NCI-H1417 (cell line): ENCODE measurements around the gene CREB5.
"Not testable (repeated sequence)": the region's sequence is repeated elsewhere in the genome, so short reads cannot be mapped to it uniquely, and the experiment has no call there.

Experiments used
- DNase-seq, 3 experiments: peaks; one replicate each; lab custom pipeline; 2025; lab: John Stamatoyannopoulos, UW

The CREB5 gene

DNA sequence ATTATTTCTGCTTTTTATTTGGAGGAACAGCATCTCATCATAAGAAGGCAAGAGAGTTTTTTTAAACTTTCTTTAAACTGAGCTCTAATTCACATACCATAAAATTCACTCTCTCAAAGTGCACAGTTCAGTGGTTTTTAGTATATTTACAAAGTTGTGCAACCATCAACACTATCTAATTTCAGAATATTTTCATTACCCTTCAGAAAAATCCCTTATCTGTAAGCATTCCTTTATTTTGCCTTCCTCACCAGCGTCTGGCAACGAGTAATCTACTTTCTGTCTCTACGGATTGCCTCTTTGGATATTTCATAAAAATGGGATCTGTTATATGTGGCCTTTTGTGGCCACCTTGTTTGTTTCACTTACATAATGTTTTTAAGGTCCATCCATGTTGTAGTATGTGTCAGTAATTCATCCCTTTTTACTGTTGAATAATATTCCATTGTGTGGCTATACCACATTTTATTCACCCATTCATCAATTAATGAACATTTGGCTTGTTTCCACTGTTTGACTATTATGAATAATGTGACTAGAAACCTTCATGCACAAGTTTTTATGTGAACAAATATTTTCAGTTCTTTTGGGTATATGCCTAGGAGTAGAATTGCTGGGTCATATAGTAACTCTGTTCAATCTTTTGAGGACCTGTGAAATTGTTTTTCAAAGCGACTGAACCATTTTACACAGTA, 364.3 kb downstream of the CREB5 start:
- DNase-seq: peak in 1 of 3 experiments; percentile 30

DNA sequence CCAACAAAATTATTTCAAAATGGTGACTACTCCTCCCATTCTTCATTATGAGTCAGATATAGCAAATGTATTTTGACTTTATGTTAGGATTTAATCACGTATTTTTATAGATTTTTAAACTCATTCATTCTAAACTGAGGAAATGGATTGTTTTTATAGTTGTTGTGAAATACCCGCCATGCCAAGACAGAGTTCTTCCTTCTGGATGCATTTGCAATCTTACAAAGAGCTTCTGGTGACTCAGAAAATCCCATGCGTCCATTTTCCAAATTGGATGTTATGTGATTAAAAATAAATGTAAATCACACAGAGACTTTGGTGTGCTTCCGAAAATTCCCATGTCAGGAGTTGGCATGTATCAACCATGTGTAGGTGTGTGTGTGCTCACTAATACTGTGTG, 366.5 kb downstream of the CREB5 start:
- DNase-seq: no peak

DNA sequence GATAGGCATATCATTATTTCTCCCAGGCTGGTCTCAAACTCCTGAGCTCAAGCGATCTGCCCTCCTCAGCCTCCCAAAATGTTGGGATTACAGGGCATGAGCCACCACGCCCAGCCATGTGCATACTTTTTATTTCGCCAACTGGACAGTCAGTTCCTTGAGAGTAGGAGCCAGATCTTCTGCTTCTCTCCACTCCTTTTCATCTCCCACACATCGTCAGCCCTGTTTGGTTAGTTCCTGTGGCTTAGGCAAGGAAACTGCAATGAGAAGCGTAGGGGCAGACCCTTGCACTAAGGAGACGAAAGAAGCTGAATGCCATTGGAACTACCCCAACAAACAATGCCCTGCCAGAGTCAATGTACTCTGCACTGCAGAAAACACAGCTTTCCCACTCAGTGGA, 367.6 kb downstream of the CREB5 start:
- no peak for DNase-seq

DNA sequence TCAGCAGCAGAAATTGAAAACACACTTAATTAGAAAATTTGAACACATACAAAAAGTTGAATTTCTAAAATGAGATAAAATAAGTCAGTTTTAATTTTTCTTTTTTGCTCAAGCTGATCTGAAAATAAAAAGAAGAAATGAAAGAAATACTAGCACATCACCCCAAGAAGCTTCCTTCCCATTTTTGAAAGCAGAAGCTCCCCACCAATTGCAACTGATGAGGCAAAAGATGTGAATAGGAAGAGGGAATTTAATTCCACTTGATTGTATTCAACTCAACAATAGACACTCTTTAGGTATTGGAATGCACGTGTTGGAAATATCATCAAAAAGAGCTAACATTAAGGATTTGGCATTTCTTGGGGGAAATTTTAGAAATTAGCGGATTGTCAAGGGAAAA, 370.0 kb downstream of the CREB5 start:
- DNase-seq: no peak

DNA sequence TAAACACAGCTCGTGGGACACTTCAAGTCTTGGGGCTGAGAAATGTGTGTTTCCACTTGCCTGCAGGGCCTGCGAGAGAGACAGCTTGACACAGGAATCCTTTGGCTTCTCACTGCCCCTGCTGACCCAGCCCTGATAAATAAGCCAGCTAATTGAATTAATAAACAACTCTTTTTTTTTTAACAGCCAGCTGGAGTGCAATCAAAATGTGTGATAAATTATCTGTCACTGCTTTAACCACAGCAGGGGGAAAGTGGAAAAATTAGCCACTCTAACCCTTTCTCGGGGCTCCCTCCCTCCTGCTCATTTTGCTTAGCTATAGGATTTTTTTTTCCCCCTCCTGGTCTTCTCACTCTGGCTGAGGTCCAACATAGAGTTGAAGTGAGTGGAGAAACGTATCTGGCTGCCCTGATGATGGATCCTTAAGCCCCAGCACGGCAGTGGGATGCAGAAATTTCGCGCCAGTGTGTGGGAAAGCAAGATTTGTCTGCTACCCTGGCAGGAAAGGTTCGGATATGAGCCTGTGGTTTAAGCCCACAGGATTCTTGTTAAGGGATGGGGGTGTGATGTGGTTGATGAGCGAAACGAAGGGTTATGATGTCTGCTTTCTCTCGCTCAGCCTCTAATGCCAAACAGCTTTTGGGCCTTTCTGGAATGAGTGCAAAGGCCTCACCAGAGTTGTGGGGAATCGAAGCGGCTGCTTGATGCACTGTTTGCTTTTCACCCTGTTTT, 372.0 kb downstream of the CREB5 start:
- DNase-seq: peak in 2 of 3 experiments; percentile 86 to 98

DNA sequence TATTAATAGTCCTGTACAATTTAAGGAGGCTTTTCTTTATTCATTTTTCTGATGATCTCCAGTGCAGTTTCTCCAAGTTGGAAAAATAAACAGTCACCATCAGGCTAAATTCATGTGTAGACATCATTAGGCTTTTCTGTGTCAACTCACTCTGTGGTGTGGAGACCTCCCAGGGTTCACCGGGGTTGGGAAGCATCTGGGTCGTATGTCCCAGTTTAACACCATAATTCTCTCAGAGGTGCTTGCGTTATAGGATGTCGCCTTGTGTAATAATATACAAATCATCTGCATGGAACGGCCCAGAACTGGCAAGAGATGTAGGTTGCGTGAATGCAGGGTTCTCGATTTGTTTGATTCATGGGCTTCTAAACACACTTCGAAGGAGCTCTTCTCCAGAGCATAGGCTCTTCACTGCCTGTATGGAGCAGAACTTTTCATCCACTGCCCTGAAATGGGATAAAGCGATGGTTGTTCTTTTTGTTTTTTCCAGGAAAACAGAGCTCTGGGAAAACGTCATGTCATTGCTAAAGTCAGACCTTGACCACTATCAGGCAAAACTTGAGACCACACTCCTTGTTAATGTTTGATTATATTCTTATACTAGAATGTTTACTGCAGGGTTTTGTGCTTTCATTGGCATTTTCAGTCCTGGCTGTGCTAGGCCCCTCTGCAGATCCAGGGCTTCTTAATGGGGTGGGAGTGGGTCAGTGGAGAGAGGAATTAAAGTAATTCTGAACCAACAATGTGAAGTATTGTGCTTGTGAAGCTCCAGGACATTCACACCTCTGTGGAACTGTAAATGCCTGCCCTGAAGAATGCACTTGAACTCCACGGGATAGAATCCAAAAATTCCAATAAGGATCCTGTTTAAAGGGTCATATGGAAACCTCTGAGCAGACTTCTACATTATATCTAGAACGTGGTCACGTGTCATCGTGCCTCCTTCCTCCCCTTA, 373.0 kb downstream of the CREB5 start:
- DNase-seq: peak in 1 of 3 experiments; percentile 32

DNA sequence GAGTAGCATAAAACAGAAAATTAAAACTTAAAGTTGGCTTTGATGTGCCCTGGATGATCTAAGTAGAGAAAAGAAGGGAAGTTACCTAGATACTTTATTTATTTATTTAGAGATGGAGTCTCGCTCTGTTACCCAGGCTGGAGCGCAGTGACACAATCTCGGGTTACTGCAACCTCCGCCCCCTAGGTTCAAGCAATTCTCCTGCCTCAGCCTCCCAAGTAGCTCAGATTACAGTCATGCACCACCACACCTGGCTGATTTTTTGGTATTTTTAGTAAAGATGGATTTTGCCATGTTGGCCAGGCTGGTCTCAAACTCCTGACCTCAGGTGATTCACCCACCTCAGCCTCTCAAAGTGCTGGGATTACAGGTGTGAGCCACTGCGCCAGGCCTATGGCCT, 373.8 kb downstream of the CREB5 start:
- not testable (repeated sequence) for DNase-seq

DNA sequence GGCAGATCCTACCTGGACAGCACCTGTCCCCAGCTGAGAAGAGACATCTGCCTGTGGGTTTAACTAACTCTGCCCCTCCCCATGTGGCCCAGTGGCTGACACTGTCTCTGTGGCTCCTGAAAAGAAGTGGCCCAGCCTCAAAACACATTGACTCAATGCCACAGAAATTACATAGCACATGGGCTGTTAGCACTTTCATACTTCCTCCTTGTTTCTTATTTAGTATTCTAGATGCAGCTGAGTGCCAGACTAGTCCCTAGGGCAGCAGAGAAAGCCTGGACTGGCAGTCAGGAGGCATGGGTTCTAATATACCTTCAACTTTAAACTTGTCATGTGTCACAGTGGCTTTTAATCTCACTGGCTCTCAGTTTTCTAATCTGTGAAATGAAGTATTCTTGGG, 374.8 kb downstream of the CREB5 start:
- DNase-seq: no peak

DNA sequence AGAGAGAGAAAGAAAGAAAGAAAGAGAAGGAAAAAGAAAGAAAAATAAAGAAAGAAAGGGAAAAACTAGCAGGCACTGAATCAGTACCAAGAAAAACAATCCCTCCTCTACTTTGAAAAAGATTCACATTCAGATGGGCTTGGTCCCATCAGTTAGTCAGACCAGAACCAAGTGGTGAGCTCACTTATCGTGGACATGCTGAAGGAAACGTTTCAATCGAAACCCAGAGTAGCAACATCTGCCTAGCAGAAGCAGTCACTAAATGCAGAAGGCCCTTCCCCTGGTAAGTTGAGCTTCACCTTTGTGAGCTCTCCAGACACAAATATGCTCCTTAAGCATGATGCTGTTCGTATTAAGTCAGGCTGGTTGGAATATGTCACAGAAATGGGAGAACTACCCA, 378.1 kb downstream of the CREB5 start:
- no peak for DNase-seq

DNA sequence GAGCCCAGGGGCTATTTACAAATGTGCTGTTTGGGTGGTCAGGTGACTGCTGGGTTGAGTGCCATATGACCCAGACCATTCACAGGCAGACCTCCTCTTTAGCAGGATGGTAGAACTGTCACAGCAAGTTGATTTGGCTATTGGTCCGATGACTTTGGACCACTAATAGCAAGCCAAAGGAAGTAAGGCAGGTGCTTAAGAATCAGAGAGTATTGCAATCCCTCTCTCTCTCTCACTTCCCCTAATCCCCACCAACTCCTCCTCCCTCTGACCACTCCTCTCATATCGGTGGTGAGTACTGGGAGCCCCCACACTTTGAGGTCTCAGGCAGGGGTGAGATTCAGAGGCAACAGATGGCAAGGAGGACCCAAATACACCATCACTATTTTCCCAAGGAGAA, 380.5 kb downstream of the CREB5 start:
- DNase-seq: no peak

- DNase-seq: no peak
Measured at GRCh38 chr7:28793381-28794085, 381.2 kb downstream of the CREB5 start.

- no peak for DNase-seq
Measured at GRCh38 chr7:28798274-28798673, 386.0 kb downstream of the CREB5 start.

DNA sequence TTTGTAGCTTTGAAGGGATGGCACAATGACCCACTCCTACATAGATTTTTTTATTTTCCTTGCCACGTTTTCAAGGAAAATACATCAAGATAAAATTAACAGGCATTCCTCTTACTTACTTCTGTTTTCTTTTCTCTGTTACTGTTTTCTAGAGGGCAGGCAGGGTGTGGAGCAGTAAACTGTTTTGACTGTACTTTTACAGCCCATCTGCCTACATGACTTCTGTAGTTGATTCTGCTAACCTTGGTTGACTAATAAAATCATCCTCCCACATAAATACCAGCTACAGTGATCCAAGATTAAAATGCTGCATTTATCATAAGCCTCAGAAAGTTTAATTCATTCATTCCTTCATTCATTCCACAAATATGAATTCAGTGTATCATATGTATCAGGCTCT, 387.3 kb downstream of the CREB5 start:
- DNase-seq: no peak

DNA sequence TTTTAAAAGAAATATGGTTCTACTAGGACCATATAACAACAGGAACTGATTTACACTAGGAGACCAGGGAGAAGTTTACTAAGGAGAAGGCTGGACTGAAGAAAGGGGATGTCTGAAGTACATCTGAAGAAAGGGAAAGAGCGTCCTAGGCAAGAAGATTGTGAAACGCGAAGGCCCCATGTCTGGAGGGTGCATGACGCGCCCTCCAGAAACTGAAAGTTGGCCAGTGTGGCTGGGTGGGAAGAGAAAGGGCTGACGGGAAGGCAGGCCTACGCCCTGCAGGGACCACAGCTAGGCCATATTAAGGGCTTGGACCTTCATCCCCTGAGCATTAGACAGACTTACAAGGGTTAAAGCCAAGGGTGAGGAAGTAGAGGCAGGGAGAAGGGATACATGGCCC, 387.8 kb downstream of the CREB5 start:
- DNase-seq: no peak

DNA sequence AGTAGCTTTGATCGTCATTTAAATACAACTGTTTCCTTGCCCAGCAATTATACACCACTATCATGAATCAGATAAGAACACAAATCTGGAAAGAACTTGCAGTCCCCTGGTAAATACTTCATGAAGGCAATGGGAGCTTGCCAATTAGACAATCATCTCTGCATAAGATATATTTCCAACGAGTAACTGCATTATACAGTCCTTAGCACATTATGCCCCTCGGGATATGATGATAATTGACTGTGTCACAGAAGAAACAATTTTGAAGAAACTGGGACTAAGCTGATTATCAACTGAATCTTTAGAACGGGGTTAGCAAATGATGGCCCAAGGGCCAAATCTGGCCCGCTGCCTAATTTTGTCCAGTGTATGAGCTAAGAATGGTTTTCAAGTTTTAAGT, 390.1 kb downstream of the CREB5 start:
- no peak for DNase-seq

DNA sequence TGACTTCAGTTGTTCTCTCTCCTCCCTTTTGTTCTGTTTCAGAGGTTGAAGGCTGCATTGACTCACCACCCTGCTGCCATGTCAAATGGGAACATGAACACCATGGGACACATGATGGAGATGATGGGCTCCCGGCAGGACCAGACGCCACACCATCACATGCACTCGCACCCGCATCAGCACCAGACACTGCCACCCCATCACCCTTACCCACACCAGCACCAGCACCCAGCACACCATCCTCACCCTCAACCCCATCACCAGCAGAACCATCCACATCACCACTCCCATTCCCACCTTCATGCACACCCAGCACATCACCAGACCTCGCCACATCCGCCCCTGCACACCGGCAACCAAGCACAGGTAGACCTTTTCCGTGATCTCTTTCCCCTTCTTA, 391.8 kb downstream of the CREB5 start:
- DNase-seq: no peak

DNA sequence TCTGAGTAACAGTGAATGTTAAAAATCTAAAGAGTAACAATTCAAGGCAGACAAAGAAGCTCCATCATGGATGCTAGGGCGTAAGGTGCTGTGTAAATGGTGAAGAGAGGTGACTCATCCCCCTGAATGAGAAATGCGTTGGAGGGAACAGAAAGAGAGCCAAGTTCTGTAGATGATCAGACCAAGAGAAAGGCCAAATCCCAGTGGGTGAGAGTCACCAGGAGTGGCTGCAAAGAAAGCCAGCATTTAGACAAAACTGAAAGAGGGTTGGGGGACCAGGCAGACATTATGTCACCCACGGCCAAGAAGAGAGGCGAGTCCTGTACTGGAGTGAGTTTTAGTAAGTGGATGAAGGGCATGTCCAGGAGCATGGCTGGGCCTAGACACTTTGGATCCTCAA, 392.7 kb downstream of the CREB5 start:
- DNase-seq: no peak

- DNase-seq: no peak
Measured at GRCh38 chr7:28806841-28807240, 394.5 kb downstream of the CREB5 start.

DNA sequence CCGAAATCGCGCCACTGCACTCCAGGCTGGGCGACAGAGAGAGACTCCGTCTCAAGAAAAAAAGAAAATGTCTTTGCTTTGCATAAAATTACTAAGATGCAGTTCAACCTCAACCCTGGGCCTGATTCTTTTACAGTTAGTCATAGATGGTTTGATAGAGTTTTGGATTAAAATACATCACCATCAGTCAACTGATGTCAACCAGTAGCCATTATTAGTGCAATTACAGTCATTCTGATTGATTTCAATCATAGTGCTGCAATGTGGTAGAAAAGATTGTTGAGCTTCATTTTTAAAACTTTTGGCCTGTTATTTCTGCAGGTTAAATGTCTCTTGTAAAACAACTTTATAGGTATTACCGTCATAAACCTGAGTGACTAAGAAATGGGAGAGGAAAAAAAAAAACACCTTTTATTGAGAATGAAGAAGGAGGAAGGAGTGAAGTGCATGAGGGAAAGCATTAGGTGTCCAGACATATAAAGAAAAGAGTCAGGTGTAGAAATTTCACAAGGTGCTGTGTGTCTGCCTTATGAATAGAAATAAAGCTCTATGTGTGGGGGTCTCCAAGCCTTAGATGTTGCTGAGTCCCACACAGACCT, 395.2 kb downstream of the CREB5 start:
- no peak for DNase-seq

- DNase-seq: no peak
Measured at GRCh38 chr7:28808796-28809533, 396.6 kb downstream of the CREB5 start.

DNA sequence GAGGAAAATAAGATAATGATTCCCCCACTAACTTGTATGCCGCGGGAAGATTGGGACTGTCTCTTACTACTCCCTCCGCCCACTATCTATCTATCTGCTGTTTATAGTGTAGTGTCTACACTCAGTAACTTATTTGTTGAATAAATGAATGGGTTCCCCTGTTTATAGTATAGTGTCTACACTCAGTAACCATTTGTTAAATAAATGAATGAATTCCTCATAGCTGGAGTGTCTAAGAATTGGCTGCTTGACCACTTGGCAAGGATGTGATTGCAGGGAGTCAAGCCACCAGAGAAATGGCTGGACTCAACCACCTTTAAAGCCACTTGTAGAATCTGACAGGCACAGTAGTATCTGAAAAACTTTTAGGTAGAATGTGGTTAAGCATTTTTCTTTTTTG, 398.7 kb downstream of the CREB5 start:
- DNase-seq: no peak
